ENCODE results near the gene R3HDML. TPM values are rescaled to one million over a fixed set of nuclear protein-coding genes. Genes with fewer than 3 reads are reported as not detected.

Gene R3HDML, protein sequence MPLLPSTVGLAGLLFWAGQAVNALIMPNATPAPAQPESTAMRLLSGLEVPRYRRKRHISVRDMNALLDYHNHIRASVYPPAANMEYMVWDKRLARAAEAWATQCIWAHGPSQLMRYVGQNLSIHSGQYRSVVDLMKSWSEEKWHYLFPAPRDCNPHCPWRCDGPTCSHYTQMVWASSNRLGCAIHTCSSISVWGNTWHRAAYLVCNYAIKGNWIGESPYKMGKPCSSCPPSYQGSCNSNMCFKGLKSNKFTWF
- polyA plus RNA-seq (2013), result 0.22 and 0.28 TPM in 2 replicates

DNA sequence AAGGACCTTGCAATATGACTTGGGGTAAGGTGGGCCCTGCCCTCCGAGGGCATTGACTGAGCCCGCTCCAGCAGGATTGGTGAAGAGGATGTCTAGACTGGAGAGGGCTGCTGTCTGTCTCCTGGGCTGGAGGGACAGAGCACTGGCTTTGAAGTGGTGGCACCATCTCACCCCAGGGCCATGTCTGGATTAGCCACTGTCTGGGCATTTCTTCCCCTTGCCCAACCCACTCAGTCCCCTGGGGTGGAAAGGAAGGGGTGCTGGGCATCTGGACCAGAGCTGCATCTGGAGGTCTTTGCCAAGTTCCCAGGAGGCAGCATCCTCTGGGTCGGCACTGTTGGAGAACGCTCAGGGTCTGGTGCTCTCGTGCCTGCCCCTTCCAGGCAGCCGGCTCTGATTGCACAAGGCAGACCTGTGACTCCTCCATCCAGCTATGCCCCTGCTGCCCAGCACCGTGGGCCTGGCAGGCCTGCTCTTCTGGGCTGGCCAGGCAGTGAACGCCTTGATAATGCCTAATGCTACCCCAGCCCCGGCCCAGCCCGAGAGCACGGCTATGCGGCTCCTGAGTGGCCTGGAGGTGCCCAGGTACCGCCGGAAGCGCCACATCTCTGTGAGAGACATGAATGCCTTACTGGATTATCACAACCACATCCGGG, at the start of gene R3HDML:
Gene R3HDML (plus strand): TSS at position 319 of the 656 bp plus-strand sequence. CDS start 115 bp downstream, at position 434.
- H3K4me2 ChIP-seq (ENCODE audit: low read length), result no peak within 1 kb of the TSS
- H2AK5ac ChIP-seq (ENCODE audit: low read length), result no peak within 1 kb of the TSS
- no peak within 1 kb of the TSS for H3K14ac ChIP-seq (ENCODE audit: low read length)
- peak within 1 kb of the TSS; percentile 27 for H2BK5ac ChIP-seq (ENCODE audit: low read depth, low read length, poor library complexity)
- no peak within 1 kb of the TSS for H4K91ac ChIP-seq (ENCODE audit: low read depth, low read length)
- H2BK12ac ChIP-seq (ENCODE audit: low read length), result no peak within 1 kb of the TSS
- WGBS (ENCODE audit: extremely low coverage, insufficient coverage, insufficient read length), result no CpG with 5 or more reads among the region's 16 CpGs
- peaks cover 2 to 24% of the 10 kb centered on the region in 2 experiments for H3K4me1 ChIP-seq (ENCODE audit: control insufficient read depth in 1 of 2, insufficient read depth in 2 of 2, low read length in 2 of 2)
- peaks cover 2% of the 10 kb centered on the region for H3K79me1 ChIP-seq (ENCODE audit: low read length)
- no peak within 1 kb of the TSS for H4K12ac ChIP-seq (ENCODE audit: low read depth, low read length)
- H3K27me3 ChIP-seq (ENCODE audit: insufficient read depth, low read length), result no peaks in the 10 kb centered on the region
- H3K36me3 ChIP-seq (ENCODE audit: control insufficient read depth in 1 of 2, insufficient read depth in 2 of 2, low read length in 2 of 2), result no peaks in the 10 kb centered on the region
- no peak within 1 kb of the TSS for H3K4me3 ChIP-seq (ENCODE audit: low read depth, low read length)
- no peak within 1 kb of the TSS for H3K18ac ChIP-seq (ENCODE audit: low read length)
- no peak within 1 kb of the TSS for H3K23ac ChIP-seq (ENCODE audit: low read length)
- no peak within 1 kb of the TSS for H3K27ac ChIP-seq (ENCODE audit: low read depth, low read length)
- H3K4ac ChIP-seq (ENCODE audit: low read depth, low read length), result no peak within 1 kb of the TSS
- DNase-seq, result no peak
- H3K9me3 ChIP-seq (ENCODE audit: insufficient read depth, low read depth, low read length), result no peaks in the 10 kb centered on the region
- no peaks in the 10 kb centered on the region for H3K79me2 ChIP-seq (ENCODE audit: control insufficient read depth, insufficient read depth, low read length, poor library complexity)
- H4K8ac ChIP-seq (ENCODE audit: low read depth, low read length), result no peak within 1 kb of the TSS
- no peak within 1 kb of the TSS for H2BK120ac ChIP-seq (ENCODE audit: insufficient read depth, low read length, poor library complexity)
- H3K9ac ChIP-seq (ENCODE audit: low read length), result no peak within 1 kb of the TSS
- H2AFZ ChIP-seq (ENCODE audit: insufficient read depth, low read length, poor library complexity), result no peak within 1 kb of the TSS

DNA sequence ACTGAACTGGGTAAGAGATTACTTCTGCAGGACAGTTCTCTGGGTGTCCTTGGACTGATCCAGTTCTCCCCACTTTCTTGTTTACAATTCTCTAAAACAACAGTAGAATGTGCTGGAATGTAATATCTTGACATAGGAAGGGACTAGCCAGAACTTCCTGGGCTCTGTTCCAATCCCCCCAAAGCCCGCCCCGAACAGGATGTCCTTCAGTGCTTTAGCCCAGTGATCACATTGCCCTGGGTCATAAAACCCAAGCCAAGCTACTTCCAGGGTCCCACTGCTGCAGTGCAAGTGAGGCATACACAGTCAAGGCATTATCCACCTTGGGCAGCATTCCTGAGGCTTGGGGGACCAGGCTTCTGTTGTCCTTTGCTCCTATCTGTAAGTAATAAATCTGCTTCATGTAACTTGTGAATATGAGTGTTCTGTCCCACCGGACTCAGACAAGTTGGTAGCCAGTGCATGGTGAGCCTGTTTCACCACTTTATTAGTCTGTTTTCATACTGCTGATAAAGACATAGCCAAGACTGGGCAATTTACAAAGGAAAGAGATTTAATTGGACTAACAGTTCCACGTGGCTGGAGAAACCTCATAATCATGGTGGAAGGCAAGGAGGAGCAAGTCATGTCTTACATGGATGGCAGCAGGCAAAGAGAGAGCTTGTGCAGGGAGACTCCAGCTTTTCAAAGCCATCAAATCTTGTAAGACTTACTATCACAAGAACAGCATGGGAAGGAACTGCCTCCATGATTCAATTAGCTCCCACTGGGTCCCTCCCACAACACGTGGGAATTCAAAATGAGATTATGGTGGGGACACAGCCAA, 49.4 kb upstream of the R3HDML start:
- Histone ChIP-seq H3K79me2 (ENCODE audit: control insufficient read depth, insufficient read depth, low read length, poor library complexity) (no peaks in the 10 kb centered on the region), H3K9ac (ENCODE audit: low read length) (no peak overlapping the region)
- no CpG with 5 or more reads among the region's 5 CpGs for WGBS (ENCODE audit: extremely low coverage, insufficient coverage, insufficient read length)

DNA sequence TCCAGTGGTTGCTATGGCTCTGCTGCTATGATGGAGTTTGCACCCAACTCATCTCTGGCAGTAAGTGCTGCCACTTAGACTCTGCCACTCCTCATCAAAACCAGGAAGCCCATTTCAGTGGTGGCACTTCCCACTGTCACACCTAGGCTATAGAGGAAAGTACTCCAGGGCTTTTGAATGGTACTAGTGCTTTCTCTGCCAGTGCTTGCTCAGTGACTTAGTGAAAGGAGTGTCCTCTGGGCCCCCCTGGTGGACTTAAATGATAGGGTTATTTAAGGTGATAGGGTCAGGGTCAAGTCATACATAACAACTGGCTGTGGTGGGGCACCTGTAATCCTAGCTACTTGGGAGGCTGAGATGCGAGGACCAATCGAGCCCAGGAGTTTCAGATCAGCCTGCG, 48.6 kb upstream of the R3HDML start:
- DNase-seq, result no peak
- no peak overlapping the region for H3K4ac ChIP-seq (ENCODE audit: low read depth, low read length)
- no peaks in the 10 kb centered on the region for H3K79me1 ChIP-seq (ENCODE audit: low read length)
- H3K4me3 ChIP-seq (ENCODE audit: low read depth, low read length), result no peak overlapping the region
- WGBS (ENCODE audit: extremely low coverage, insufficient coverage, insufficient read length), result no CpG with 5 or more reads among the region's 3 CpGs
- no peak overlapping the region for H2BK120ac ChIP-seq (ENCODE audit: insufficient read depth, low read length, poor library complexity)
- H3K27me3 ChIP-seq (ENCODE audit: insufficient read depth, low read length), result no peaks in the 10 kb centered on the region
- no peak overlapping the region for H2BK12ac ChIP-seq (ENCODE audit: low read length)
- no peak overlapping the region for H3K9ac ChIP-seq (ENCODE audit: low read length)
- no peak overlapping the region for H4K8ac ChIP-seq (ENCODE audit: low read depth, low read length)
- no peaks in the 10 kb centered on the region for H3K9me3 ChIP-seq (ENCODE audit: insufficient read depth, low read depth, low read length)
- no peak overlapping the region for H4K91ac ChIP-seq (ENCODE audit: low read depth, low read length)
- no peak overlapping the region for H4K12ac ChIP-seq (ENCODE audit: low read depth, low read length)
- H2AK5ac ChIP-seq (ENCODE audit: low read length), result no peak overlapping the region
- H3K4me2 ChIP-seq (ENCODE audit: low read length), result no peak overlapping the region
- no peaks in the 10 kb centered on the region for H3K36me3 ChIP-seq (ENCODE audit: control insufficient read depth in 1 of 2, insufficient read depth in 2 of 2, low read length in 2 of 2)
- no peaks in the 10 kb centered on the region for H3K79me2 ChIP-seq (ENCODE audit: control insufficient read depth, insufficient read depth, low read length, poor library complexity)
- H3K4me1 ChIP-seq (ENCODE audit: control insufficient read depth in 1 of 2, insufficient read depth in 2 of 2, low read length in 2 of 2), result no peaks in the 10 kb centered on the region
- no peak overlapping the region for H3K14ac ChIP-seq (ENCODE audit: low read length)
- no peak overlapping the region for H3K23ac ChIP-seq (ENCODE audit: low read length)
- H3K18ac ChIP-seq (ENCODE audit: low read length), result no peak overlapping the region
- H2AFZ ChIP-seq (ENCODE audit: insufficient read depth, low read length, poor library complexity), result no peak overlapping the region
- H3K27ac ChIP-seq (ENCODE audit: low read depth, low read length), result no peak overlapping the region
- no peak overlapping the region for H2BK5ac ChIP-seq (ENCODE audit: low read depth, low read length, poor library complexity)

More for the DNA sequence above, 49.4 kb upstream of the R3HDML start:
- Histone ChIP-seq H4K8ac (ENCODE audit: low read depth, low read length) (no peak overlapping the region), H3K14ac (ENCODE audit: low read length) (no peak overlapping the region), H4K91ac (ENCODE audit: low read depth, low read length) (no peak overlapping the region), H3K4me2 (ENCODE audit: low read length) (no peak overlapping the region), H2AK5ac (ENCODE audit: low read length) (no peak overlapping the region), H3K36me3 (ENCODE audit: control insufficient read depth in 1 of 2, insufficient read depth in 2 of 2, low read length in 2 of 2) (no peaks in the 10 kb centered on the region), H3K18ac (ENCODE audit: low read length) (no peak overlapping the region), H3K27ac (ENCODE audit: low read depth, low read length) (no peak overlapping the region), H3K79me1 (ENCODE audit: low read length) (no peaks in the 10 kb centered on the region), H3K9me3 (ENCODE audit: insufficient read depth, low read depth, low read length) (no peaks in the 10 kb centered on the region), H3K27me3 (ENCODE audit: insufficient read depth, low read length) (no peaks in the 10 kb centered on the region), H2BK120ac (ENCODE audit: insufficient read depth, low read length, poor library complexity) (no peak overlapping the region), H4K12ac (ENCODE audit: low read depth, low read length) (no peak overlapping the region), H3K4me1 (ENCODE audit: control insufficient read depth in 1 of 2, insufficient read depth in 2 of 2, low read length in 2 of 2) (no peaks in the 10 kb centered on the region), H3K4ac (ENCODE audit: low read depth, low read length) (no peak overlapping the region), H2BK12ac (ENCODE audit: low read length) (no peak overlapping the region), H3K23ac (ENCODE audit: low read length) (no peak overlapping the region), H2AFZ (ENCODE audit: insufficient read depth, low read length, poor library complexity) (no peak overlapping the region), H2BK5ac (ENCODE audit: low read depth, low read length, poor library complexity) (no peak overlapping the region), H3K4me3 (ENCODE audit: low read depth, low read length) (no peak overlapping the region)
- DNase-seq, result no peak

DNA sequence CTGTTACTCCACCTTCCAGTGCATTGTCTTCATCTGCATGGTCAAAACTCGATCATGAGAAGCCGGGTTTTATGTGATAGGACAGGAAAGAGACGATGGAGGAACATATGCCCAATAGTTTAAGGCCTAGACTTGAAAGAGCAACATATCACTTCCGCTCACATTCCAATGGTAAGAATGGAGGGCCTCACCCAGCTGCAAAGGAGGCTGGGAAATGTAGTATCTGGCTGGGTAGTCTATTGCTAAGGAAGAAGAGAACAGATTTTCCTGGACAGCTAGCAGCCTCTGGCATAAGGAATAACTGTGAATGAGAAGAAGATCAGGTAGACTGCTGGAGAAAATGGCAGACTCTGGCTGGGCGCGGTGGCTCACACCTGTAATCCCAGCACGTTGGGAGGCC, 45.1 kb upstream of the R3HDML start:
- Histone ChIP-seq H3K27me3 (ENCODE audit: insufficient read depth, low read length) (no peaks in the 10 kb centered on the region), H2BK12ac (ENCODE audit: low read length) (no peak overlapping the region), H2AFZ (ENCODE audit: insufficient read depth, low read length, poor library complexity) (no peak overlapping the region), H3K36me3 (ENCODE audit: control insufficient read depth in 1 of 2, insufficient read depth in 2 of 2, low read length in 2 of 2) (no peaks in the 10 kb centered on the region), H3K23ac (ENCODE audit: low read length) (no peak overlapping the region), H2AK5ac (ENCODE audit: low read length) (no peak overlapping the region), H4K12ac (ENCODE audit: low read depth, low read length) (no peak overlapping the region), H3K79me1 (ENCODE audit: low read length) (no peaks in the 10 kb centered on the region), H3K27ac (ENCODE audit: low read depth, low read length) (no peak overlapping the region), H3K9ac (ENCODE audit: low read length) (no peak overlapping the region), H3K14ac (ENCODE audit: low read length) (no peak overlapping the region), H3K4me1 (ENCODE audit: control insufficient read depth in 1 of 2, insufficient read depth in 2 of 2, low read length in 2 of 2) (peaks cover 4 to 6% of the 10 kb centered on the region in 2 experiments), H3K4me2 (ENCODE audit: low read length) (no peak overlapping the region), H3K79me2 (ENCODE audit: control insufficient read depth, insufficient read depth, low read length, poor library complexity) (no peaks in the 10 kb centered on the region), H3K18ac (ENCODE audit: low read length) (no peak overlapping the region), H4K91ac (ENCODE audit: low read depth, low read length) (no peak overlapping the region), H2BK5ac (ENCODE audit: low read depth, low read length, poor library complexity) (no peak overlapping the region), H4K8ac (ENCODE audit: low read depth, low read length) (no peak overlapping the region), H3K9me3 (ENCODE audit: insufficient read depth, low read depth, low read length) (no peaks in the 10 kb centered on the region), H3K4me3 (ENCODE audit: low read depth, low read length) (no peak overlapping the region), H2BK120ac (ENCODE audit: insufficient read depth, low read length, poor library complexity) (no peak overlapping the region), H3K4ac (ENCODE audit: low read depth, low read length) (no peak overlapping the region)
- DNase-seq, result no peak
- no CpG with 5 or more reads among the region's 7 CpGs for WGBS (ENCODE audit: extremely low coverage, insufficient coverage, insufficient read length)
